Astrocyte of the spinal cord (primary cell): Measurements from ENCODE around the gene GNAI2.
A peak's percentile ranks its signal among the peaks of the same experiment; 100 is the strongest.
"Not testable (repeated sequence)": the region's sequence is repeated elsewhere in the genome, so short reads cannot be mapped to it uniquely, and the experiment has no call there.

ENCODE experiments used
- DNase-seq: peaks from one replicate; pipeline ENCODE4 v3.0.0; 2011; ENCODE audit warnings: low read depth, low spot score
- H3K4me3 ChIP-seq: 2 replicates; pipeline ENCODE4 v1.5.1; 2011; ENCODE audit warnings: low read depth, mild to moderate bottlenecking, low read length, moderate library complexity
- CTCF ChIP-seq: IDR thresholded peaks from 2 replicates; pipeline ENCODE4 v1.5.1; 2012; ENCODE audit warnings: low read depth, mild to moderate bottlenecking, low read length, inconsistent platforms
- in situ Hi-C: cut with HindIII; loops from 2 replicates; pipeline ENCODE4 v1.10.0; 2017; ENCODE audit warnings: low sequenced_read_pairs

GNAI2 gene

DNA sequence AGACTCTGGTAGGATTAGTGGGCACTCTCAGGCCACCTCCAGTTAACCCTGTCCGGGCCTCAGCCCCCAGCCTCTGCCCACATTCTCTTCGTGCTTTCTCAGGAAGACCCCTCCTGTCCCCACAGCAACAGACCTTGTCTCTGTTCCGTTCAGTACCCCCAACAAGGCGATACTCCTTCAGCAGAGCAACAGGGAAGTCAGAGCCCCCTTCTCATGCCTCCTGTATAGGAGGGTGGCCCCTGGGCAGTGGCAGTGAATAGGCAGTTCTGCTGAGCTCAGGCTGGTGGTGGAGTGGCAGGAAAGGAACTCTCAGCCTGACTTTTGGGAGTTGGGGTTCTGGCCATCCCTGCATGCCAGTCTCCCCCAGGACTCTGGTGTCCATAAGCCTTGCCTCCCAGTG lies 33.5 kb downstream of the GNAI2 start:
- H3K4me3 ChIP-seq: no peak overlapping the region
- in situ Hi-C loops: no loop called here
- no peak for TF ChIP-seq CTCF
- DNase-seq: no peak

- no peak overlapping the region for H3K4me3 ChIP-seq
- no peak for TF ChIP-seq CTCF
- in situ Hi-C loops: no loop called here
- DNase-seq: no peak
Measured at GRCh38 chr3:50269977-50270413, 34.0 kb downstream of the GNAI2 start.

DNA sequence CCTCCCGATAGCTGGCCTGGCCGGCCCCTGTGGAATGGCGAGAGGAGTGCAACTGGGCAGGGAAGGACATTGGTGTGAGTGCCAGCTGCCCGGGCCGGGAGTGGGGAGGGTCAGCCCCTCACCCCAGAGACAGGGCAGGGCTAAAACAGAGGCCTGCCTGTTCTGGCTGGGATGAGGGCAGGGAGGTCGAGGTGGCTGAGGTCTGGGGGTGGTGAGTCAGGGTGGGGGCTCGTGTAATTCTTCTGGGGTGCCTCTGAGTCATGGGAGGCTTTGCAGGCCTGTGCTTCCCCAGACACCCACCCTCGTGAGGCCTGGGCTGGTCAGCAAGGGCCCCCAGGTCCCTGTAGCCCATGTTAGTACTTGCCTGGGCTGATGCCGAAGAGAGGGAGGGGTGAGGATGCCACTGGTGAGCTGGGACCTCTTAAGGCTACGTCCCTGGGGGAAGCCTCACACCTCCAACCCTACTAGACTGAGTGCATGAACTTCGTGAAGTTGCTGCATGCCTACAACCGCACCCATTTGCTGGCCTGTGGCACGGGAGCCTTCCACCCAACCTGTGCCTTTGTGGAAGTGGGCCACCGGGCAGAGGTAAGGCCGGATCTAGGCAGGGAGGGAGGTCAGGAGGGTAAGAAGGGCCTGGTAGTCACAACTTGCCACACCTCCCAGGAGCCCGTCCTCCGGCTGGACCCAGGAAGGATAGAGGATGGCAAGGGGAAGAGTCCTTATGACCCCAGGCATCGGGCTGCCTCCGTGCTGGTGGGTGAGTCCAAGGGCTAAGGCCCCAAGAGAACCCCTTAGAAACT lies 34.6 kb downstream of the GNAI2 start:
- no peak for TF ChIP-seq CTCF
- in situ Hi-C loops: no loop called here
- DNase-seq: no peak
- H3K4me3 ChIP-seq: no peak overlapping the region

DNA sequence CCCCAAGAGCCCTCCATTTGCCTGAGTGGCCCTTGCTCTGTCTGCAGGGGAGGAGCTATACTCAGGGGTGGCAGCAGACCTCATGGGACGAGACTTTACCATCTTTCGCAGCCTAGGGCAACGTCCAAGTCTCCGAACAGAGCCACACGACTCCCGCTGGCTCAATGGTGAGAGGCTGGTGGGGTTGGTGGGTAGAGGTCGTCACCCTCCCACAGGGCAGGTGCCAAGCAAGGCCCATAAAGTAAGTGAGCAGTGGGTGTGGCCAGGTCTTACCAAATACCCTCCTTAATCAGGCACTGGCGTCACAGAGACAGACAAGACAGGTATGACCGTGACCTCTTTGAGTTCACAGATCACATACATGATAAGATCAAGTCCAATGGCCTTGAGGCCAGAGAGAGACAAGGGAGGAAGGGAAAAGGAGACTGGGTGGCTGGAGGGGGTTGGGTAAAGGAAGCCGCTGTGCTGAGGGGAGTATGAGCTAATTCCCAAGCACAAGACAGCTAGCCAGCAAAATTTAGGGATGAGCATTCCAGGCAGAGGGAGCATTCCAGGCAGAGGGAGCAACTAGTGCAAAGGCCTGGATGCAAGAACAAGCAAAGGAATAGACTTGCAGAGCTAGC lies 35.4 kb downstream of the GNAI2 start:
- no peak overlapping the region for H3K4me3 ChIP-seq
- in situ Hi-C loops: no loop called here
- no peak for TF ChIP-seq CTCF
- no peak for DNase-seq

- DNase-seq, in situ Hi-C loops, H3K4me3 ChIP-seq: not testable (repeated sequence)
Measured at GRCh38 chr3:50272538-50272910, 36.5 kb downstream of the GNAI2 start.

- DNase-seq: peak; percentile 67
- in situ Hi-C loops: no loop called here
- H3K4me3 ChIP-seq: peak overlapping the region; percentile 22
- peak; percentile 96 for TF ChIP-seq CTCF
Measured at GRCh38 chr3:50272911-50273688, 37.1 kb downstream of the GNAI2 start.

GRCh38 chr3:50273689-50274065 lies 37.7 kb downstream of the GNAI2 start:
- DNase-seq: no peak
- no peak for TF ChIP-seq CTCF
- in situ Hi-C loops: no loop called here

More at GRCh38 chr3:50273689-50274065, 37.7 kb downstream of the GNAI2 start:
- H3K4me3 ChIP-seq: no peak overlapping the region
